CD4-positive, alpha-beta T cell treated with Interleukin-15 for 1 hour (primary cell): ENCODE measurements around the gene COL26A1.

Source experiments
- DNase-seq: peaks from one replicate; pipeline ENCODE4 v3.0.0-alpha.2; 2020

COL26A1 gene

DNA sequence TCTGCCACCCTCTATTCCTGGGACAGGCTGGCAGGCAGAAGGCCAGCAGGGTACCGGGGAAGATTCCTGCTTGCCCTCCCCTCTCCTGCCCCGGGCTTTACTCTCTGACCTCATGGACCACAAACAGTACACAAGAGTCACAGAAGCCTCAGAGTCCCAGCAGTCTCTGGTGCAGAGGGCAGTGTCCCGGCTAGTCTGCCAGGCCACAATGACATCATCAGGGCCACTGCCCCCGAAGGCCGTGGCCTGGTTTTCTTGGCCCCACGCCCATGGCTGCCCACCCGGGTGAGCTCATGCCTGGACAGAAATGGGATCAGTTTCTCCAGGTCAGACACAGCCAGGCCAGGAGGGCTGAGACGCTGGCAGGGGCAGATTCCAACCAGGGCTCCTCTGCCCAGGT, 174.5 kb downstream of the COL26A1 start:
- no peak for DNase-seq

DNA sequence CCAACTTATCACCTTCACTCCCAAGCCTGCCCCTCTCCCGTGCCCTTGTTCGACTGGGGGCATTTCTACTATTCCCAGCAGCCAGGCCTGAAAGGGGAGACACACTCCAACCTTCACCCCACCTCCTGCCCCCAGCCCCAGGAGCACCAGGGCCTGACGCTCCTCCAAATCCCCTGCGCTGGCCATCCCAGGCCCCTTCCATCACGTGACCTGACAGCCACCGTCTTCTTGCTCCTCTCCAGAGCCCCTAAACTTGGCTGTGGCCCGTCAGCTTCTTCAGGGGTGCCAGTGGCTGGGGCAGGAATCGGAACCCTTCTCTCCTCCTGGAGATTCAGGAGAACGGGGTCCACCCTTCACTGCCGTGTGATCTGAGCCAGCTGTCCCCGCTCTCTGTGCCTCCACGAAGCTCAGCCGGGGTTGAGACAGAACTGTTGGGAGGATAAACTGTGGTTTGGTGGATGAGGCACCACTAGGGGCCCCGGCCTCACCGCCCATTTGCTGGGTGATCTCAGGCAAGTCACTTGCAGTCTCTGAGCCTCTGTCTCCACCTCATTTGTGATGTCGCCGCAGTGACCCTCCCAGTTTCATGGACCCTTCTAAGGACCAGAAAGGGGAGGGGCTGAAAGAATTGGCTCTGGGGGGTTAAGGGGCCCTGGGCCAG, 175.4 kb downstream of the COL26A1 start:
- DNase-seq: no peak

- DNase-seq: no peak
These were observed 176.2 kb downstream of the COL26A1 start for GRCh38 chr7:101538596-101539459.

DNA sequence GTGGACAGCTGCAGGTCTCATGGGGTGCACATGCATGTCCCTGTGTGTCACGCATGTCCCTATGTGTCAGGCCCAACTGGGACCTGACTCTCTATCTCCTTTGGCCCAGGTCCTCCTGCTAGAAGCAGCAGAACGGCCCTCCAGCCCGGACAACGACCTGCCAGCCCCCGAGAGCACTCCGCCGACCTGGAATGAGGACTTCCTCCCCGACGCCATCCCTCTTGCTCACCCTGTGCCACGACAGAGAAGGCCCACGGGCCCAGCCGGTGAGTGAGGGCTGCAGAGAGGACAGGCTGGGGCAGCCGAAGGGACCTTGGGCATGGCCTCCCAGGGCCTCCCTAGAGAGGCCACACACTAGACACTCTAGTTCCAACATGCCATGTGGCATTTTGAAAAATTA, 177.1 kb downstream of the COL26A1 start:
- DNase-seq: no peak

GRCh38 chr7:101542527-101543241, 180.0 kb downstream of the COL26A1 start:
- DNase-seq: peak; percentile 46

DNA sequence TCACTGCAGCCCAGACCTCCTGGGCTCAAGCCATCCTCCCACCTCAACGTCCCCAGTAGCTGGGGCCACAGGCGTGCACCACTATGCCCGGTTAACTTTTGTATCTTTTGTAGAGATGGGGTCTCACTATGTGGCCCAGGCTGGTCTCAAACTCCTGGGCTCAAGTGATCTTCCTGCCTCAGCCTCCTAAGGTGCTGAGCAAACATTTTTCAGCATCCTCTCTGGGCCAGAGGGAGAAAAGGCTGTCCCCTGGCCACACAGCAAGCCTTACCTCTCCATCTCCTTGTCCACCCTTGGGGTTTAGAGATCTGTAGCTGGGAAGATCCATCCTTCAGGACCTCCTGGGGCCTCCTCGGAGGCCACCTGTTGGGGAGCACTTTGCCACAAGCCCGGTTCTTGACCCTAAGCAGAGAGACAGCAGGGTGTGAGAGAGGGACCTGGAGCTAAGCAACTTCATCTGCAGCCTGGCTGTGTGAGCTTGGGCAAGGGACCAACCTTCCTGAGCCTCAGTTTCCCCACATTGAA, 180.6 kb downstream of the COL26A1 start:
- DNase-seq: no peak

GRCh38 chr7:101543846-101544245, 181.2 kb downstream of the COL26A1 start:
- no peak for DNase-seq

DNA sequence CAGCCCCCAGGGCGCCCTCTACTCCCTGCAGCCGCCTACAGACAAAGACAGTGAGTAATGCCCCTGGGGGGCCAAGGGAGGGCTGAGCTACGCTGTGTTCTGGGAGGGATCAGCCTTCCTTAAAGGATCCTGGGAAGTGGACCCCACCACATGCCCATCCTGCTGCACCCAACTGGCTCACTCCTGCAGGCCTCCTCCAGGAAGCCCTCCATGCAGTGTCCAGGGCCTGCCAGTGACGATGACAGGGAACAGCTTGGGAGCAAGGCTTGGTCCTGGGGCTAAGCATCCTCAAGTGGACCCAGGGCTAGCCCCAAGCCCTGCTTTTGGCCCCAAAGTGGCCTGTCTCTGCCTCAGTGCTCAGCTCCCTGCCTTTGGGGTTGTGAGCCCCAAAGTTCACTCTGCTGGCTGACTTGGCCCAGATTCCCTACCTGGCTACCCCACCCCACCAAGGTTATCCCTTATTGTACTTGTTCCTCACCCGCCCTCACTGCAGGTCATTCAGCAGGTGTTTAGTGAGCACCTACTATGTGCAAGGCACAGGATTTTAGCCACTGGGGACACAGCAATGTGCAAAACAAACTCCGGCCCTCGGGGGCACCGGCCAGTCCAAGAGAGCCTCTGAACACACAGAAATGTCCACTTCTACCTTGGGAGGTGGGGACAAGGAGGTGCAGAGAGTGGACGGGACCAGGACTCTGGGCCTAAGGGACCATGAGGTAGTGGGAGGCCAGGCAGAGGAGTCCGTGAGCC, 182.9 kb downstream of the COL26A1 start:
- DNase-seq: no peak

DNA sequence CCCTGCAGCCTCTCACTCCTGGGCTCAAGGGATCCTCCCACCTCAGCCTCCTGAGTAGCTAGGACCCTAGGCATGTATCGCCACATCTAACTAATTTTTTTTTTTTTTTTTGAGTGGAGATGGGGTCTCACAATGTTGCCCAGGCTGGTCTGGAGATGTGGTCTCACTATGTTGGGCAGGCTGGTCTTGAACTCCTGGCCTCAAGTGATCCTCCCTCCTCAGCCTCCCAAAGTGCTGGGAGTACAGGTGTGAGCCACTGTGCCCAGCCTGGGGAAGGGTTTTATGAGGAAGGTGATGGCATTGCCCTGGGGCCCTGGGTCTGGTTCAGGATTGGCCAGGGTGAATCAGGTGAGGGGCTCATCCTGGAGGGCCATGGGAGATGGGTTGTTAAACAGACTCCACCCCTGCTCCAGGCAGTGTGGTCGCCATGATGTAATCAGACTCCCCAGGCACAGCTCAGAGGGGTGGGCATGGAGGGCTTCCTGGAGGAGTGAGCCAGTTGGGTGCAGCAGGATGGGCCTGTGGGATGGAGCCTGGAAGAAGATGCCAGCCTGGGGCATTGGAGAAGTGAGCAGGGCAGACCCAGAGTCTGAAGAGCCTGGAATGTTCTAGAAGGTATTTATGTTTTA, 183.7 kb downstream of the COL26A1 start:
- no peak for DNase-seq

DNA sequence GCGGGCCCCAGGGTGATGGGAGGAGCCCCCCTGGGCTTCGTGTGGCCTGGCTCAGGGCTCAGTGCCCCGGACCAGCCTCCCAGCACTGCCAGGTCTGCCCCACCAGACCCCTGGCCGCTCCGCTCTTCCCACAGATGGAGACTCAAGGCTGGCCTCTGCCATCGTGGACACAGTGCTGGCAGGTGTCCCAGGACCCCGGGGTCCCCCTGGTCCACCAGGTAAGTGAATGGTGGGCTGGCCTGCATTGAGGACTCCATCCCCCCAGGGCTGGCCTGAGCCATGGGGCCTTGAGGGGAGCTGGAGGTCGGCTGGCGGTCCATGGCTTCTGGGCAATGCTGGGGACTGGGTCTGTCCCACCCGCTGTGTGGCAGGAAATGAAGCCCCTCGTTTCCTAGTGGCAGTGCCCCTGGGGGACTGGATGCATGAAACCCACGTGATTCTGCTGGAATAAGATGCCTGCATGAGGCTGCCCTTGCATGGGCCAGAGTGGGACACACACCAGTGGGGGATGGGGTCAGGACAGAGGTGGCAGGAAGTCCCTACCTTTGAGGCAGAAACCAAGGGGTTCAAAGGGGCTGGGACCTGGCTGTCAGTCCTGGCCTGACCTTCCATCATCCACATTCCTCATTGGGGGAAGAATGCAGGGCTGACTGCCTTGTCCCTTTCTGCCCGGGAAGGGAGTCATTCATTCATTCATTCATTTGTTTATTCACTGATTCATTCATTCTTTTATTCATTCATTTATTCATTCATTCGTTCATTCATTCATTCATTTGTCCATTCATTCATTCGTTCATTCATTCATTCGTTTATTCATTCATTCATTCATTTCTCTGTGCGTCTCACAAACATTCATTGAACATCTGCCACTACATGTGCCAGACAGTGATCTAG, 184.6 kb downstream of the COL26A1 start:
- no peak for DNase-seq

DNA sequence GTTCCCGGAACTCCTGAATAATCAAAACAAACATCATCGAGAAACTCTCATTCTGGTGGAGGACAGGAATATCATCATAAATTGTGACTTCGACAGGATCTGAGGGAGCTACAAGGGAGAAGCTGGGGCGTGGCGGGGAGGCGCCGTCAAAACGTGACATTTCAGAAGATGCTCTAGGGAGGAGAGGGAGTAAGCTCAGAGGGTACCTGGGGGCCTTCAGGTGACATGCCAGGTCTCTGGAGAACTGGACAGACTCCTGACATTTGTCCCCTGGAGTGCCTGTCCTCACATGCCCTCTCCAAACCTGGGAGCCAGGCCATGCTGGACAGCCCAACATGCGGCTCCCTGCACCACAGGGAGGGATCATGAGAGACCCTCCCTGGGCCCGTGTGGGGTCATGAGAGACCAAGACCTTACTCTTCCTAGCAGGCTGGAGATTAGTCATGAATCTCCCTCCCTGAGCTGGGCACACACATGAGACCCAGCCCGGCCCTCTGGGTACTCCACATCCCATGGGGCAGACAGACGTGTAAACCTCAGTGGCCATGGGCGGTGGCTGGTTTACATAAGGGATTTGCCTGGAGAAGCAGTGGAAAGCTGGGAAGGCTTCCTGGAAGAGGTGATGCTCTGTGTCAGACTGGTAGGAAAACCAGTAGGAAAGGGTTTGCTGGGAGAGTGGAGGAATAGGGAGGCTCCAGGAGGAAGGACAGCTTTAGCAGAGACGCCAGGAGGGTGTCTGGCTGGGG, 185.4 kb downstream of the COL26A1 start:
- peak; percentile 15 for DNase-seq

- no peak for DNase-seq
These were observed 187.1 kb downstream of the COL26A1 start for GRCh38 chr7:101549734-101550133.

DNA sequence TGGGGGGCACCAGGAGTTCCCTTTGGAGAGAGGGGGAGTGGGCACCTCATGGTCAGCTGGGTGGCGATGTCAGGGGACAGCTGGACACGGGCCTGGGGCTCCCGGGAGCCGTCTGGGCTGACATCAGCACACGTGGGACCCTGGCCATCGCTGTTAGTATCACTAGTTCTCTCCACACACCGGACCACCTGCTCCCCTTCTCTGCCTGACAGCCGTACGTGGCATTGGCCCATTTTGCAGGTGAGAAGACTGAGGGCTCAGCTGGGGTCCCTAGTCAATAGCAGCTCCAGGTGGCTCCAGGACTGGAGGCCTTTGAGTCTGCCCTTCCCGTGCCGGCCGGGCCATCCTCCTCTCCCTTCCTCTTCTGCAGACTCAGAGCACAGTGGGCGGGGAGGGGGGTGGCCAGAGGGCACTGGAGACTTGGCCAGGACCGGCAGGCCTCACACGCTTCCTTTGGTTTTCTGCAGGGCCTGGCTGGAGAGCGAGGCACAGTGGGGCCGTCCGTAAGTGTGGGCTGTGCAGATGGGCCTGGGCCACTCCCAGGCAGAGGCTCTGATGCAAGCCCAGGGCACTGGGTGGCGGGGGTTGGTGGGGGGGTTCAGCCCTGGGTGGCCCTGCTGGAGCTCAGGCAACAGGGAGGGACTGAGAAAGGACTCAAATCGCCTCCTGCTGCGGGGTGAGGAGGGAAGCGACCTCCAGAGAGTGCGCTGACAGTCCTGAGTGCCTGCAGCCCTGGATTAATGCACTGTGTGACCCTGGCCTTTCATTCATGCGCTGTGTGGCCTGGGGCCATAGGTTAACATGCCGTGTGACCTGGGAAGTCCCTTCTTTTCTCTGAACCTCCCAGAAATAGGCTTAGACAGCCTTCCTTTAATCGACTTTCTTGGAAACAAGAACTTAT, 188.2 kb downstream of the COL26A1 start:
- peak; percentile 11 for DNase-seq

DNA sequence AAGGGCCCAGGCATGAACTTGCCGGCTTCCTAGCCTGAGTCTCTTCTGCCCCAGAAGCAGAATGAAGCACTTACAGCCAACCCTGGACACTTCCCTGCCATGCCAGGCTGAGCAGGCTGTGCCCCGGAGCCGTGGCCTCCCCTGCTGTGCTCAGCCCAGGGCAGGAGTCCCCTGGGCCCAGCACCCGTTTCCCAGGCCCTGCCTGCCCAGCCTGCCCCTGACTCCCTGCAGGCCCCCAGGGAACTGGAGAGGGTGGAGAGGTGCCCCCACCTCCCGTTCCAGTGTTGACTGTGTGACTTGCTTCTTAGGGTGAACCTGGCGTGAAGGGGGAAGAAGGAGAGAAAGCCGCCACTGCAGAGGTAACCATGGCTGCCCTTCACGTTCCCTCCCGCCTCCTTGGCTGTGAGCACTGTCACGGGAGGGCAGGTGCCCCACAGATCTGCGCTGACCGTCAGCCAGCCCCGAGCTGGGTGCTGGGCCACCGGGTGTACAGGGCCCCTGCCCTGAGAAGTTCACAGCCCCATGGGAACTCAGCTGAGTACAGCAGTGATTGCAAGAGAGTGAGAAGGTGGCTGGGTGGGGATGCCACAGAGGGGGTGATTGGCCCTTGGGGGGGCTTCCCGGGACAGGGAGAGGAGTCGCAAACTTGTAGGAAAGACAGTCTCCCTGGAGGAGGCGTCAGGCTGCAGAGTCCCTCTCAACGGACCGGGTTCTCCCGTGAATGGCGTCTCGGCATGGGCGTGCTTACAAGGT, 190.5 kb downstream of the COL26A1 start:
- peak; percentile 14 for DNase-seq

GRCh38 chr7:101553771-101554445, 191.2 kb downstream of the COL26A1 start:
- peak; percentile 7 for DNase-seq

- DNase-seq: no peak
These were observed 192.1 kb downstream of the COL26A1 start for GRCh38 chr7:101554584-101555268.

- DNase-seq: peak; percentile 7
These were observed 192.7 kb downstream of the COL26A1 start for GRCh38 chr7:101555269-101555920.
